HEK293 (cell line): ENCODE results near the gene TBXA2R.

Experiments used
- CTCF ChIA-PET: fragments of 350-600 bp; formaldehyde crosslinking; extraction: SDS; loops from one replicate; lab custom pipeline; 2021; ENCODE audit warnings: antibody characterized with exemption; lab: Yijun Ruan, JAX
- POLR2A ChIA-PET: fragments of 300-600 bp; formaldehyde crosslinking; extraction: SDS; loops from one replicate; lab custom pipeline; 2020; ENCODE audit warnings: antibody characterized with exemption, inconsistent platforms; lab: Yijun Ruan, JAX
- H3K27ac ChIP-seq: fragments of 200-500 bp; sonication (Bioruptor generic); 2 replicates; pipeline ENCODE4 v1.5.1; 2014; ENCODE audit warnings: low read depth, low read length, control low read depth, inconsistent platforms; ENCODE audit errors: extremely low read depth
- H3K36me3 ChIP-seq, 2 experiments: fragments of 200-500 bp in 1 of 2; sonication (Bioruptor generic) in 1 of 2; 1 replicate in 1 of 2; 2 replicates in 1 of 2; pipeline ENCODE4 v1.5.1; 2014 to 2017; ENCODE audit warnings: inconsistent platforms in 2 of 2, low read length in 2 of 2; ENCODE audit not compliant: control insufficient read depth in 2 of 2, insufficient read depth in 1 of 2
- H3K4me1 ChIP-seq: fragments of 200-500 bp; sonication (Bioruptor generic); 2 replicates; pipeline ENCODE4 v1.5.1; 2014; ENCODE audit warnings: mild to moderate bottlenecking, low read length, inconsistent platforms; ENCODE audit not compliant: control insufficient read depth, insufficient read depth
- H3K4me3 ChIP-seq: 2 replicates; pipeline ENCODE4 v1.5.1; 2011; ENCODE audit warnings: low read depth, mild to moderate bottlenecking, control low read depth, low read length, moderate library complexity
- H3K9me3 ChIP-seq: fragments of 200-500 bp; sonication (Bioruptor generic); 2 replicates; pipeline ENCODE4 v1.5.1; 2014; ENCODE audit warnings: low read depth, low read length, inconsistent platforms; ENCODE audit not compliant: control insufficient read depth, insufficient read depth
- GLIS1 ChIP-seq: fragments of 450-650 bp; formaldehyde crosslinking; IDR thresholded peaks from 2 replicates; pipeline ENCODE4 v1.5.1; 2016; ENCODE audit warnings: missing biosample characterization, missing genetic modification characterization
- ZBTB6 ChIP-seq: fragments of 450-650 bp; formaldehyde crosslinking; IDR thresholded peaks from 2 replicates; pipeline ENCODE4 v1.5.1; 2017; ENCODE audit warnings: missing biosample characterization, missing genetic modification characterization
- ZBTB7A ChIP-seq: fragments of 450-650 bp; formaldehyde crosslinking; IDR thresholded peaks from 2 replicates; pipeline ENCODE4 v1.5.1; 2016; ENCODE audit warnings: low read depth, missing biosample characterization, missing genetic modification characterization
- ZBTB8A ChIP-seq: fragments of 450-650 bp; formaldehyde crosslinking; IDR thresholded peaks from 2 replicates; pipeline ENCODE4 v1.5.1; 2016; ENCODE audit warnings: missing biosample characterization, missing genetic modification characterization
- ZIC2 ChIP-seq: fragments of 450-650 bp; formaldehyde crosslinking; IDR thresholded peaks from 2 replicates; pipeline ENCODE4 v1.5.1; 2016; ENCODE audit warnings: missing biosample characterization, missing genetic modification characterization
- ZNF529 ChIP-seq: fragments of 450-650 bp; formaldehyde crosslinking; IDR thresholded peaks from 2 replicates; pipeline ENCODE4 v1.5.1; 2017; ENCODE audit warnings: missing genetic modification characterization, missing biosample characterization; ENCODE audit not compliant: insufficient replicate concordance
- ZNF623 ChIP-seq: fragments of 450-650 bp; formaldehyde crosslinking; IDR thresholded peaks from 2 replicates; pipeline ENCODE4 v1.5.1; 2016; ENCODE audit warnings: missing biosample characterization, missing genetic modification characterization
- TF ChIP-seq, protein P1 (sequence below): fragments of 450-650 bp; formaldehyde crosslinking; IDR thresholded peaks from 2 replicates; pipeline ENCODE4 v1.5.1; 2016; ENCODE audit warnings: missing biosample characterization, missing genetic modification characterization
- TF ChIP-seq, protein P2 (sequence below): fragments of 450-650 bp; formaldehyde crosslinking; IDR thresholded peaks from 2 replicates; pipeline ENCODE4 v1.5.1; 2016; ENCODE audit warnings: missing biosample characterization, missing genetic modification characterization

Gene TBXA2R

GRCh38 chr19:3614858-3615505, 8.3 kb upstream of the TBXA2R start:
- Histone ChIP-seq H3K4me3 (no peak overlapping the region), H3K9me3 (no peaks in the 10 kb centered on the region)
- TF ChIP-seq, protein P1, sequence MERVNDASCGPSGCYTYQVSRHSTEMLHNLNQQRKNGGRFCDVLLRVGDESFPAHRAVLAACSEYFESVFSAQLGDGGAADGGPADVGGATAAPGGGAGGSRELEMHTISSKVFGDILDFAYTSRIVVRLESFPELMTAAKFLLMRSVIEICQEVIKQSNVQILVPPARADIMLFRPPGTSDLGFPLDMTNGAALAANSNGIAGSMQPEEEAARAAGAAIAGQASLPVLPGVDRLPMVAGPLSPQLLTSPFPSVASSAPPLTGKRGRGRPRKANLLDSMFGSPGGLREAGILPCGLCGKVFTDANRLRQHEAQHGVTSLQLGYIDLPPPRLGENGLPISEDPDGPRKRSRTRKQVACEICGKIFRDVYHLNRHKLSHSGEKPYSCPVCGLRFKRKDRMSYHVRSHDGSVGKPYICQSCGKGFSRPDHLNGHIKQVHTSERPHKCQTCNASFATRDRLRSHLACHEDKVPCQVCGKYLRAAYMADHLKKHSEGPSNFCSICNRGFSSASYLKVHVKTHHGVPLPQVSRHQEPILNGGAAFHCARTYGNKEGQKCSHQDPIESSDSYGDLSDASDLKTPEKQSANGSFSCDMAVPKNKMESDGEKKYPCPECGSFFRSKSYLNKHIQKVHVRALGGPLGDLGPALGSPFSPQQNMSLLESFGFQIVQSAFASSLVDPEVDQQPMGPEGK (tag by site-specific recombination), result peak; percentile 18; the same call in 1 of the 2 replicates
- no peak for TF ChIP-seq ZNF529 (tag by site-specific recombination)
- TF ChIP-seq ZNF623, result peak; percentile 95
- TF ChIP-seq, protein P2, sequence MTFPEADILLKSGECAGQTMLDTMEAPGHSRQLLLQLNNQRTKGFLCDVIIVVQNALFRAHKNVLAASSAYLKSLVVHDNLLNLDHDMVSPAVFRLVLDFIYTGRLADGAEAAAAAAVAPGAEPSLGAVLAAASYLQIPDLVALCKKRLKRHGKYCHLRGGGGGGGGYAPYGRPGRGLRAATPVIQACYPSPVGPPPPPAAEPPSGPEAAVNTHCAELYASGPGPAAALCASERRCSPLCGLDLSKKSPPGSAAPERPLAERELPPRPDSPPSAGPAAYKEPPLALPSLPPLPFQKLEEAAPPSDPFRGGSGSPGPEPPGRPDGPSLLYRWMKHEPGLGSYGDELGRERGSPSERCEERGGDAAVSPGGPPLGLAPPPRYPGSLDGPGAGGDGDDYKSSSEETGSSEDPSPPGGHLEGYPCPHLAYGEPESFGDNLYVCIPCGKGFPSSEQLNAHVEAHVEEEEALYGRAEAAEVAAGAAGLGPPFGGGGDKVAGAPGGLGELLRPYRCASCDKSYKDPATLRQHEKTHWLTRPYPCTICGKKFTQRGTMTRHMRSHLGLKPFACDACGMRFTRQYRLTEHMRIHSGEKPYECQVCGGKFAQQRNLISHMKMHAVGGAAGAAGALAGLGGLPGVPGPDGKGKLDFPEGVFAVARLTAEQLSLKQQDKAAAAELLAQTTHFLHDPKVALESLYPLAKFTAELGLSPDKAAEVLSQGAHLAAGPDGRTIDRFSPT (tag by site-specific recombination), result peak; percentile 37; the same call in 1 of the 2 replicates
- TF ChIP-seq, all 188 proteins: peak for 3
- H3K4me1 ChIP-seq, result peaks cover 2% of the 10 kb centered on the region; the same call in 1 of the 2 replicates
- no peak overlapping the region for H3K27ac ChIP-seq
- peaks cover 0 to 48% of the 10 kb centered on the region in 2 experiments; a peak in 1 of 3 replicates for H3K36me3 ChIP-seq
- POLR2A ChIA-PET, result no interaction called here
- CTCF ChIA-PET, result interaction anchor here (0.7 kb wide), 1 partner anchor 64 kb away, joined by 3 read pairs; no protein-coding TSS in a partner anchor

DNA sequence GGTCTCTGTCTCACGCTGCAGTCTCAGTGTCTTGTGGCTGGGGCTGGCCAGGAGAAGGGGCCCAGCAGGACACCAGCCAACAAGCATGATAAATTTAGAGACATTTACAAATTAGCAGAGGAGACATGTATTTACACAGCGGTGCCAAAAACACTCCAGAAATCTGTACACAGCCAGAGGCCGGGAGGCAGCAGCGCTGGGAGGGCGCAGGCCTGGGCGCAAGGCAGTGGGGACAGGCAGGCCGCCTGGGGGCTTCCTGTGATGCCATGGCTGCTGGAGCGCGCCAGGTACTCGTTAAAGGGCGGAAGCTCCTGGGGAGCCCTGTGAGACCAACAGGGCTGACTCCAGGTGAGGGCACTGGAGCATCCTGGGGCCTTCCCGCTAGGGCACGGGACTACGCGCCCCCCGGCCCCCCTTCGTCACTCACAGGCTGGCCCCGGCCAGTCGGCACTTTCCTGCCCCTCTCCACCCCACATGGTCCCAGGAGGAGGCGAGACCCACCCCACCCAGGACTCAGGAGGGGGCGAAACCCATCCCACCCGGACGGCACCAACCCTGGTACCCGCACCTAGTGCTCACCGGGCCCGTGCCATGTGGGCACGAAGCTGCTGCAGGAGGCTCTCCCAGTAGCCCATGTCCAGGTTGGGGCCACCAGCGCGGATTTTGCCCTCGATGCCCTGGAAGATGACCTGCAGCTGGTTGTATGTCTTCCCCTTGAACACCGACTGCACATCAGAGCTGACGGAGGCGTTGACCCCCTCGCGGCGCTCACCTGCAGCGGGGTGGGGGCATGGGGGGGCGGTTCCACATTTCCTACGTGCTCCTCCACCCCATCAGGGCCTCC, 7.4 kb upstream of the TBXA2R start:
- ChIA-PET CTCF (no interaction called here), POLR2A (no interaction called here)
- no peak overlapping the region for H3K4me3 ChIP-seq
- H3K4me1 ChIP-seq, result peaks cover 2% of the 10 kb centered on the region; the same call in 1 of the 2 replicates
- H3K9me3 ChIP-seq, result no peaks in the 10 kb centered on the region
- H3K27ac ChIP-seq, result no peak overlapping the region
- H3K36me3 ChIP-seq, result peaks cover 0 to 43% of the 10 kb centered on the region in 2 experiments; a peak in 1 of 3 replicates
- TF ChIP-seq ZIC2 (tag by site-specific recombination) (peak; percentile 36), ZBTB8A (tag by site-specific recombination) (no peak), GLIS1 (tag by site-specific recombination) (peak; percentile 53)
- TF ChIP-seq, protein P2 (tag by site-specific recombination), result peak; percentile 29; the same call in 1 of the 2 replicates

DNA sequence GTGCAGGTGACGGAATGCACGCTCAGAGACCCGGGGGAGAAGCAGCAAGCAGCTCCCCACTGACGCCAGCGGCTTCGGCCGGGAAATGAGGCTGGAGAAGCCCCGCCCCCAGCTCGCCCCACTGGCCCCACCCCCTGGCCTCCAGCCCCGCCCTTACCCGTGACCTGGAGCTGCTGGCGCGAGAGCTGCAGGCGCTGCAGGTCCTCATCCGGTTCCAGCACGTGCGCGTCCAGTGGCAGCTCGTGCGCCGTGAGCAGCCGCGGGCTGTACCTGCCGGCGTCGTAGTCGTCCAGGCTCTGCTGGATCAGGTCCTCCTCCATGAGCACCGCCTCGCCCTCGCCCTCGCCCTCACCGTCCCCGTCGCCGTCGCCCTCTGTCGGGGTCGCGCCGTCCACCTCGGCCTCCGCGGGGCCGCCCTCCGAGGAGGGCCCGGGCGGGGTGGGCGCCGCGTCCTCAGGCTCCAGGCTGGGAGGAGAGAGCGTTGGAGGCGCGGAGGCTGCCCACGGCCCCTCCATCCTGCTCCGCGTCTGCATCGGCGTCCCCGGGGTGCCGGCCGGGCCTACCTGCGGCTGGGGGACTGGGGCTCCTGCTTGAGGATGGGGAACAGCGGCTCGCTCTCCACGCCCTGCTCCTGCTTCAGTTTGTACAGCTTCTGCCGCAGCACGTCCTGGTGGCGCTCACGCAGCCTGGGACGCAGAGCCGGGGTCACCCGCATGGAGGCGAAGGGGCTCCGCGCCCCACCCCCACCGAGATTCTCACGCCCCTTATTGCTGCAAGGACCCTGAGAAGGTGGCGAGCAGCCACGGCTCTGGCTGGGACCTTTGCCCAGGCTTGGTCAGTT, 6.4 kb upstream of the TBXA2R start:
- TF ChIP-seq ZBTB6 (tag by site-specific recombination) (0 out of 2 replicates have a peak, but pooled peaks have one; percentile 39), ZBTB7A (tag by site-specific recombination) (no peak)
- Histone ChIP-seq H3K4me1 (no peaks in the 10 kb centered on the region), H3K27ac (no peak overlapping the region), H3K9me3 (no peaks in the 10 kb centered on the region), H3K36me3 (peaks cover 0 to 41% of the 10 kb centered on the region in 2 experiments; a peak in 1 of 3 replicates), H3K4me3 (no peak overlapping the region)
- CTCF ChIA-PET, result interaction anchor here (0.5 kb wide), 1 partner anchor 41 kb away, joined by 3 read pairs; no protein-coding TSS in a partner anchor
- POLR2A ChIA-PET, result no interaction called here
